GM12891 (cell line): ENCODE results near the gene ADAM11.

Experiments used
- POLR2A ChIP-seq: IDR thresholded peaks from 2 replicates; pipeline ENCODE4 v1.6.1; 2011; ENCODE audit warnings: low read depth, low read length, control low read depth
- POLR2AphosphoS5 ChIP-seq: IDR thresholded peaks from 2 replicates; pipeline ENCODE4 v1.6.1; 2011; ENCODE audit warnings: low read depth, low read length, control low read depth
- SPI1 ChIP-seq: IDR thresholded peaks from 2 replicates; pipeline ENCODE4 v1.6.1; 2011; ENCODE audit warnings: low read depth, low read length, control low read depth
- TAF1 ChIP-seq: IDR thresholded peaks from 2 replicates; pipeline ENCODE4 v1.6.1; 2011; ENCODE audit warnings: low read depth, low read length, control low read depth

DNA sequence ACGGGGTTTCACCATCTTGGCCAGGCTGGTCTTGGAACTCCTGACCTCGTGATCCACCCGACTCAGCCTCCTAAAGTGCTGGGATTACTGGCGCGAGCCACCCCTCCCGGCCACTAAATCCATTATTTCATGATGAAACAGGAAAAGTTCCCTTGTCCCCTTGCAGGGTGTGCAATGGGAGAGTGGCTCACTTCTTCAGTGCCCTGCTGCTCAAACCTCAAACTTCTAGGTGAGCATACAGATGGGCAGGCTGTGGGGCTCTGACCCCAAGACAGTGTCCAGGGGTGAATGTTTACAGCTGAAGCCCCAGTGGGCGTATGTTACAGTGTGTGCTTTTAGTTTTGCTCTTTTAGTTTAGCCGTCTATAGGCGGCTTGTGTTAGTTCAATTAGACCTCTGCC, 36.6 kb downstream of the ADAM11 start:
- TF ChIP-seq POLR2A: no peak
- no peak for TF ChIP-seq TAF1
- TF ChIP-seq SPI1: no peak
- no peak for TF ChIP-seq POLR2AphosphoS5
